Type B pancreatic cell (in vitro differentiated cells): ENCODE results near the gene TNFRSF11A. TPM values are rescaled to one million over a fixed set of nuclear protein-coding genes. Genes with fewer than 3 reads are reported as not detected.

Experiments used
- DNase-seq: peaks from one replicate; pipeline ENCODE4 v3.0.0; 2021; ENCODE audit warnings: mixed read lengths; ENCODE audit not compliant: unreplicated experiment; ENCODE audit errors: extremely low spot score
- H3K27ac Mint-ChIP-seq: 2 replicates; pipeline ENCODE4 v1.8.0; 2021; ENCODE audit warnings: mild to moderate bottlenecking, mixed read lengths
- H3K27me3 Mint-ChIP-seq: 2 replicates; pipeline ENCODE4 v1.8.0; 2021; ENCODE audit warnings: mixed read lengths
- H3K36me3 Mint-ChIP-seq: 2 replicates; pipeline ENCODE4 v1.8.0; 2021; ENCODE audit warnings: mixed read lengths
- H3K4me1 Mint-ChIP-seq: one replicate; pipeline ENCODE4 v1.8.0; 2021; ENCODE audit warnings: mixed read lengths; ENCODE audit not compliant: unreplicated experiment
- H3K4me3 Mint-ChIP-seq: 2 replicates; pipeline ENCODE4 v1.8.0; 2021; ENCODE audit warnings: mild to moderate bottlenecking, mixed read lengths
- H3K9me3 Mint-ChIP-seq: 2 replicates; pipeline ENCODE4 v1.8.0; 2021; ENCODE audit warnings: mixed read lengths
- CTCF ChIP-seq: fragments of 200-600 bp; sonication (generic); conservative IDR thresholded peaks from 2 replicates; pipeline ENCODE4 v1.5.0; 2021; ENCODE audit warnings: antibody characterized with exemption, mild to moderate bottlenecking
- total RNA-seq: library from RNA; stranded (reverse); gene quantifications from 2 replicates; pipeline ENCODE4 v1.2.1, GENCODE V29; 2021; ENCODE audit warnings: low replicate concordance

Gene TNFRSF11A
- total RNA-seq, 1 donor from 2014 or later: 3.5 TPM

GRCh38 chr18:62384610-62385097, 59.5 kb downstream of the TNFRSF11A start:
- H3K27ac Mint-ChIP-seq: no peak overlapping the region
- DNase-seq: no peak

GRCh38 chr18:62386091-62386490, 61.0 kb downstream of the TNFRSF11A start:
- Mint-ChIP-seq H3K27me3 (peaks cover 9% of the 10 kb centered on the region), H3K9me3 (peaks cover 4% of the 10 kb centered on the region), H3K27ac (no peak overlapping the region), H3K4me3 (no peak overlapping the region), H3K4me1 (no peaks in the 10 kb centered on the region), H3K36me3 (no peaks in the 10 kb centered on the region)
- TF ChIP-seq CTCF: no peak
- no peak for DNase-seq

More at GRCh38 chr18:62384610-62385097, 59.5 kb downstream of the TNFRSF11A start:
- H3K27me3 Mint-ChIP-seq: peaks cover 6% of the 10 kb centered on the region
- no peaks in the 10 kb centered on the region for H3K36me3 Mint-ChIP-seq
- no peaks in the 10 kb centered on the region for H3K4me1 Mint-ChIP-seq
- TF ChIP-seq CTCF: no peak
- no peaks in the 10 kb centered on the region for H3K9me3 Mint-ChIP-seq
- no peak overlapping the region for H3K4me3 Mint-ChIP-seq

- Mint-ChIP-seq H3K4me3 (no peak overlapping the region), H3K36me3 (no peaks in the 10 kb centered on the region), H3K27ac (no peak overlapping the region), H3K4me1 (no peaks in the 10 kb centered on the region), H3K9me3 (peaks cover 5% of the 10 kb centered on the region), H3K27me3 (peaks cover 10% of the 10 kb centered on the region)
- no peak for TF ChIP-seq CTCF
- no peak for DNase-seq
Observed at GRCh38 chr18:62386601-62387000, 61.5 kb downstream of the TNFRSF11A start.

- no peak overlapping the region for H3K4me3 Mint-ChIP-seq
- no peaks in the 10 kb centered on the region for H3K4me1 Mint-ChIP-seq
- TF ChIP-seq CTCF: no peak
- H3K9me3 Mint-ChIP-seq: peaks cover 5% of the 10 kb centered on the region
- H3K27me3 Mint-ChIP-seq: peaks cover 10% of the 10 kb centered on the region
- H3K36me3 Mint-ChIP-seq: no peaks in the 10 kb centered on the region
- H3K27ac Mint-ChIP-seq: no peak overlapping the region
- no peak for DNase-seq
Observed at GRCh38 chr18:62387257-62387656, 62.1 kb downstream of the TNFRSF11A start.

GRCh38 chr18:62388855-62389760, 64.0 kb downstream of the TNFRSF11A start:
- Mint-ChIP-seq H3K4me3 (no peak overlapping the region), H3K27ac (no peak overlapping the region), H3K27me3 (peaks cover 6% of the 10 kb centered on the region), H3K9me3 (peaks cover 5% of the 10 kb centered on the region), H3K36me3 (no peaks in the 10 kb centered on the region), H3K4me1 (no peaks in the 10 kb centered on the region)
- DNase-seq: no peak
- TF ChIP-seq CTCF: no peak
